ENCODE measurements around the gene TNRC6B.

DNA sequence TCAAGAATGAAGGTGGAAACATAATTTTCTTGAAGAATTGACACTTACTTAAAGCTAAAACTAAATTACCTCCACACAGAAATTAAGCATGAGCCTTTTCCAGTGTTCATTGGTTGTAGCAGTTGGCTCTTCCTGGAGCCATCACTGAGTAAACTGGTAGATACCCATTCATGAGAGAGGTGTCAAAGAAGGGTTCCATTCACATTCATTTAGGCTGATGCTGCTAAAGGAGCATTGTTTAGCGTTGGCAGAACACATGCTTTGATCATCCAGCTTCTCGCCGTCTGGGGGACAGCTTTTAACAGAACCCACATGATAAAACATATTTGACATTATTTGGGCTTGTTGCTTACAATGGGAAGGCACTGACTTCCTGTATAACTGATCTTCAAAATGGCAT, 71.6 kb downstream of the TNRC6B start:
- TF ChIP-seq, protein P1, sequence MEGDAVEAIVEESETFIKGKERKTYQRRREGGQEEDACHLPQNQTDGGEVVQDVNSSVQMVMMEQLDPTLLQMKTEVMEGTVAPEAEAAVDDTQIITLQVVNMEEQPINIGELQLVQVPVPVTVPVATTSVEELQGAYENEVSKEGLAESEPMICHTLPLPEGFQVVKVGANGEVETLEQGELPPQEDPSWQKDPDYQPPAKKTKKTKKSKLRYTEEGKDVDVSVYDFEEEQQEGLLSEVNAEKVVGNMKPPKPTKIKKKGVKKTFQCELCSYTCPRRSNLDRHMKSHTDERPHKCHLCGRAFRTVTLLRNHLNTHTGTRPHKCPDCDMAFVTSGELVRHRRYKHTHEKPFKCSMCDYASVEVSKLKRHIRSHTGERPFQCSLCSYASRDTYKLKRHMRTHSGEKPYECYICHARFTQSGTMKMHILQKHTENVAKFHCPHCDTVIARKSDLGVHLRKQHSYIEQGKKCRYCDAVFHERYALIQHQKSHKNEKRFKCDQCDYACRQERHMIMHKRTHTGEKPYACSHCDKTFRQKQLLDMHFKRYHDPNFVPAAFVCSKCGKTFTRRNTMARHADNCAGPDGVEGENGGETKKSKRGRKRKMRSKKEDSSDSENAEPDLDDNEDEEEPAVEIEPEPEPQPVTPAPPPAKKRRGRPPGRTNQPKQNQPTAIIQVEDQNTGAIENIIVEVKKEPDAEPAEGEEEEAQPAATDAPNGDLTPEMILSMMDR (IDR thresholded peaks at IDR 0.05): no peak
- TF ChIP-seq EP300 (IDR thresholded peaks at IDR 0.05): no peak
- no peak for TF ChIP-seq POLR2A (IDR thresholded peaks at IDR 0.05)
